Esophagus (tissue), 2 donors: ENCODE data around the gene PCBD1. TPM values are rescaled to one million over a fixed set of nuclear protein-coding genes. Genes with fewer than 3 reads are reported as not detected.

Source experiments
- H3K27ac ChIP-seq, 2 donors: one replicate each; pipeline ENCODE4 v1.5.1; 2013; ENCODE audit warnings: low read depth in 2 of 2, mild to moderate bottlenecking in 2 of 2, inconsistent platforms in 1 of 2, low read length in 1 of 2, moderate library complexity in 1 of 2
- H3K27me3 ChIP-seq, 2 donors: one replicate each; pipeline ENCODE4 v1.6.1; 2013; ENCODE audit warnings: low read length in 2 of 2, control low read depth in 1 of 2, mild to moderate bottlenecking in 1 of 2; ENCODE audit not compliant: insufficient read depth in 2 of 2, control insufficient read depth in 1 of 2
- H3K36me3 ChIP-seq, 2 donors: one replicate each; pipeline ENCODE4 v1.6.1; 2013; ENCODE audit warnings: low read length in 1 of 2; ENCODE audit not compliant: control insufficient read depth in 2 of 2, insufficient read depth in 2 of 2
- H3K4me1 ChIP-seq, 2 donors: one replicate each; pipeline ENCODE4 v1.6.1; 2013; ENCODE audit warnings: low read length in 1 of 2; ENCODE audit not compliant: control insufficient read depth in 2 of 2, insufficient read depth in 2 of 2
- H3K4me3 ChIP-seq, 2 donors: one replicate each; pipeline ENCODE4 v1.5.1; 2013; ENCODE audit warnings: low read length in 2 of 2, mild to moderate bottlenecking in 2 of 2, low read depth in 1 of 2, moderate library complexity in 1 of 2
- H3K9me3 ChIP-seq, 2 donors: one replicate each; pipeline ENCODE4 v1.6.1; 2013; ENCODE audit warnings: mild to moderate bottlenecking in 2 of 2, low read depth in 1 of 2, low read length in 1 of 2, moderate library complexity in 1 of 2; ENCODE audit not compliant: control insufficient read depth in 2 of 2, insufficient read depth in 1 of 2
- WGBS, 2 donors: extraction: QIAGEN DNeasy Blood & Tissue Kit; methylation state at CpG; one replicate each; pipeline ENCODE4 v1.1.7; 2013; 5-methylcytosine and 5-hydroxymethylcytosine counted together
- polyA plus RNA-seq, 2 donors: library from polyadenylated mRNA; stranded (reverse); fragments of 200-250 nt; gene quantifications; one replicate each; pipeline ENCODE4 v1.2.3, GENCODE V29; 2013
- donor health status: healthy with polysubstance abuse.
- donor health status: Bipolar disorder and iron deficiency.

PCBD1 gene
- polyA plus RNA-seq, 2 donors, result 42.5 to 60.4 TPM

GRCh38 chr10:70912556-70912955 lies 24.2 kb upstream of the PCBD1 start:
- 85 to 90% methylated on average over 5 of the region's 5 CpGs for WGBS, 2 donors
- H3K4me3 ChIP-seq, result no peak overlapping the region
- no peaks in the 10 kb centered on the region for H3K27me3 ChIP-seq
- no peaks in the 10 kb centered on the region for H3K9me3 ChIP-seq
- H3K36me3 ChIP-seq, result no peaks in the 10 kb centered on the region
- no peaks in the 10 kb centered on the region for H3K4me1 ChIP-seq
- H3K27ac ChIP-seq, result no peak overlapping the region

- no peaks in the 10 kb centered on the region for H3K9me3 ChIP-seq
- no peaks in the 10 kb centered on the region for H3K4me1 ChIP-seq
- H3K27me3 ChIP-seq, result no peaks in the 10 kb centered on the region
- WGBS, 2 donors, result 83 to 85% methylated on average over 4 of the region's 4 CpGs
- H3K36me3 ChIP-seq, result no peaks in the 10 kb centered on the region
- no peak overlapping the region for H3K27ac ChIP-seq
- H3K4me3 ChIP-seq, result no peak overlapping the region
Measured at GRCh38 chr10:70911386-70911785, 23.0 kb upstream of the PCBD1 start.

GRCh38 chr10:70910486-70911341 lies 22.3 kb upstream of the PCBD1 start:
- no peaks in the 10 kb centered on the region for H3K36me3 ChIP-seq
- H3K27me3 ChIP-seq, result no peaks in the 10 kb centered on the region
- H3K27ac ChIP-seq, result no peak overlapping the region
- no peaks in the 10 kb centered on the region for H3K9me3 ChIP-seq
- no peak overlapping the region for H3K4me3 ChIP-seq
- 90 to 93% methylated on average over 16 of the region's 16 CpGs for WGBS, 2 donors
- H3K4me1 ChIP-seq, result no peaks in the 10 kb centered on the region

- WGBS, 2 donors, result 81 to 86% methylated on average over 9 of the region's 9 CpGs
- no peak overlapping the region for H3K4me3 ChIP-seq
Measured at GRCh38 chr10:70909326-70909935, 21.1 kb upstream of the PCBD1 start.

GRCh38 chr10:70908406-70909296 lies 20.3 kb upstream of the PCBD1 start:
- no peaks in the 10 kb centered on the region for H3K27me3 ChIP-seq
- 84 to 86% methylated on average over 12 of the region's 12 CpGs for WGBS, 2 donors
- H3K27ac ChIP-seq, result no peak overlapping the region
- no peaks in the 10 kb centered on the region for H3K36me3 ChIP-seq
- H3K4me1 ChIP-seq, result no peaks in the 10 kb centered on the region
- H3K4me3 ChIP-seq, result no peak overlapping the region
- H3K9me3 ChIP-seq, result no peaks in the 10 kb centered on the region

More at GRCh38 chr10:70909326-70909935, 21.1 kb upstream of the PCBD1 start:
- H3K4me1 ChIP-seq, result no peaks in the 10 kb centered on the region
- H3K36me3 ChIP-seq, result no peaks in the 10 kb centered on the region
- H3K27ac ChIP-seq, result no peak overlapping the region
- no peaks in the 10 kb centered on the region for H3K27me3 ChIP-seq
- H3K9me3 ChIP-seq, result no peaks in the 10 kb centered on the region

- no peaks in the 10 kb centered on the region for H3K9me3 ChIP-seq
- H3K27ac ChIP-seq, result no peak overlapping the region
- no peak overlapping the region for H3K4me3 ChIP-seq
- H3K27me3 ChIP-seq, result no peaks in the 10 kb centered on the region
- H3K36me3 ChIP-seq, result no peaks in the 10 kb centered on the region
- no peaks in the 10 kb centered on the region for H3K4me1 ChIP-seq
- 67 to 73% methylated on average over 16 of the region's 16 CpGs for whole genome bisulfite sequencing, 2 donors
Measured at GRCh38 chr10:70907637-70908405, 19.5 kb upstream of the PCBD1 start.

- no peak overlapping the region for H3K4me3 ChIP-seq
- no peaks in the 10 kb centered on the region for H3K27me3 ChIP-seq
- no peaks in the 10 kb centered on the region for H3K4me1 ChIP-seq
- 76 to 79% methylated on average over 14 to 15 of the region's 15 CpGs for WGBS, 2 donors
- H3K9me3 ChIP-seq, result no peaks in the 10 kb centered on the region
- H3K27ac ChIP-seq, result no peak overlapping the region
- no peaks in the 10 kb centered on the region for H3K36me3 ChIP-seq
Measured at GRCh38 chr10:70906953-70907636, 18.7 kb upstream of the PCBD1 start.

GRCh38 chr10:70906031-70906783 lies 17.8 kb upstream of the PCBD1 start:
- Histone ChIP-seq H3K4me3 (no peak overlapping the region), H3K27me3 (no peaks in the 10 kb centered on the region), H3K9me3 (no peaks in the 10 kb centered on the region), H3K4me1 (no peaks in the 10 kb centered on the region), H3K27ac (no peak overlapping the region), H3K36me3 (no peaks in the 10 kb centered on the region)
- 74 to 80% methylated on average over 5 of the region's 5 CpGs for WGBS, 2 donors
